CD4-positive, CD25-positive, alpha-beta regulatory T cell (primary cell): ENCODE measurements around the gene FOXD4L6. TPM values are rescaled to one million over a fixed set of nuclear protein-coding genes. Genes with fewer than 3 reads are reported as not detected.
"Not testable (repeated sequence)": the region's sequence is repeated elsewhere in the genome, so short reads cannot be mapped to it uniquely, and the experiment has no call there.

Experiments used
- ATAC-seq, 2 donors: fragments of 150-1000 bp; cut with Tn5 transposase; one replicate each; pipeline ENCODE4 v1.10.0; 2021; ENCODE audit warnings: low read depth in 2 of 2, moderate number of reproducible peaks in 2 of 2, moderate library complexity in 1 of 2
- DNase-seq, 3 donors: peaks; one replicate each; pipeline versions ENCODE4 v3.0.0 to v3.0.0-alpha.2; 2012 to 2022; ENCODE audit warnings: mixed read lengths in 1 of 3
- H3K27ac ChIP-seq: one replicate; pipeline ENCODE4 v1.7.0; 2013; ENCODE audit warnings: mild to moderate bottlenecking, low read length; ENCODE audit not compliant: insufficient read depth, poor library complexity, severe bottlenecking
- H3K27me3 ChIP-seq: one replicate; pipeline ENCODE4 v1.7.0; 2013; ENCODE audit warnings: low read length; ENCODE audit not compliant: control insufficient read depth, insufficient read depth
- H3K36me3 ChIP-seq: one replicate; pipeline ENCODE4 v1.7.0; 2013; ENCODE audit warnings: mild to moderate bottlenecking, low read length, moderate library complexity; ENCODE audit not compliant: control insufficient read depth, insufficient read depth
- H3K4me1 ChIP-seq: 2 replicates; pipeline ENCODE4 v1.7.0; 2013; ENCODE audit warnings: mild to moderate bottlenecking, low read length; ENCODE audit not compliant: insufficient read depth, control insufficient read depth, poor library complexity, severe bottlenecking
- H3K4me3 ChIP-seq: one replicate; pipeline ENCODE4 v1.7.0; 2013; ENCODE audit warnings: low read depth, mild to moderate bottlenecking, low read length, moderate library complexity
- H3K9me3 ChIP-seq, 2 experiments: 1 replicate in 1 of 2; 2 replicates in 1 of 2; pipeline ENCODE4 v1.7.0; 2013; ENCODE audit warnings: low read length in 2 of 2, mild to moderate bottlenecking in 1 of 2, moderate library complexity in 1 of 2; ENCODE audit not compliant: control insufficient read depth in 2 of 2
- H3K27ac Mint-ChIP-seq, 3 donors: one replicate each; pipeline ENCODE4 v1.8.0; 2020 to 2022; ENCODE audit warnings: mild to moderate bottlenecking in 3 of 3, mixed read lengths in 3 of 3, moderate library complexity in 2 of 3
- H3K27me3 Mint-ChIP-seq: one replicate; pipeline ENCODE4 v1.8.0; 2022; ENCODE audit warnings: mild to moderate bottlenecking, mixed read lengths
- H3K36me3 Mint-ChIP-seq: one replicate; pipeline ENCODE4 v1.8.0; 2020; ENCODE audit warnings: mixed read lengths
- H3K4me1 Mint-ChIP-seq, 4 donors: one replicate each; pipeline ENCODE4 v1.8.0; 2020 to 2022; ENCODE audit warnings: mixed read lengths in 4 of 4, mild to moderate bottlenecking in 1 of 4
- H3K4me3 Mint-ChIP-seq, 4 donors: one replicate each; pipeline ENCODE4 v1.8.0; 2020 to 2022; ENCODE audit warnings: mild to moderate bottlenecking in 4 of 4, mixed read lengths in 4 of 4, moderate library complexity in 3 of 4
- H3K9me3 Mint-ChIP-seq, 7 donors: one replicate each; pipeline ENCODE4 v1.8.0; 2020 to 2022; ENCODE audit warnings: mixed read lengths in 7 of 7, mild to moderate bottlenecking in 3 of 7, moderate library complexity in 2 of 7
- polyA plus RNA-seq, 4 donors: library from polyadenylated mRNA; unstranded; fragments of 300-500 nt; fragmentation: Illumina TruSeq; gene quantifications; one replicate each; pipeline ENCODE4 v1.2.3, GENCODE V29; 2021
- total RNA-seq: library from RNA; stranded (reverse); gene quantifications from one replicate; pipeline ENCODE4 v1.2.3, GENCODE V29; 2022

The FOXD4L6 gene
- total and polyA plus RNA-seq, 5 donors from 2014 or later, result not detected

- not testable (repeated sequence) for H3K9me3 Mint-ChIP-seq, H3K4me1 ChIP-seq, H3K27ac Mint-ChIP-seq, H3K27me3 Mint-ChIP-seq, H3K4me3 Mint-ChIP-seq, H3K4me3 ChIP-seq, H3K27me3 ChIP-seq, DNase-seq, H3K36me3 ChIP-seq, H3K36me3 Mint-ChIP-seq, ATAC-seq, H3K9me3 ChIP-seq, H3K4me1 Mint-ChIP-seq, H3K27ac ChIP-seq
Observed at GRCh38 chr9:41082358-41082757, 46.1 kb downstream of the FOXD4L6 start.

DNA sequence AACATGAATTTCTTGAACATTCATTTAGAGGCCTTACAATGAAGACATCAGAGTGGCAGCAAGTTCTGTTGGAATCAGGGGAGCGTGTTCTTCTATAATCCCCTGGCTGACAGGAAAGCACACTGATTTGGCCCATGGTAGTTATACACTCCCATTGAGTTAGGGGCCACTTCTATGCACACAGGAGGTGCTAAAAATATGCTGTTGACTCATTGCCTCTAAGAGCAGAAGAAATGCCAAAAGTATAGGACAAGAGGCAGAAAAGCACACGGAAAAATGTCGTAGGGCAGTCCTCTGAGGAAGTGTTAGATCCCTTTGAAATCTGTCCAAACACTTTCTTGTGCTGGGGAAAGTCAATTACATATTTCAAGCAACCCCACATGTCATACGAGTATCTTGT lies 49.0 kb downstream of the FOXD4L6 start:
- H3K9me3 ChIP-seq, H3K9me3 Mint-ChIP-seq, ATAC-seq, H3K36me3 Mint-ChIP-seq, H3K27me3 ChIP-seq, H3K27ac ChIP-seq, H3K36me3 ChIP-seq, H3K4me3 ChIP-seq, H3K4me1 ChIP-seq, DNase-seq, H3K4me3 Mint-ChIP-seq, H3K4me1 Mint-ChIP-seq, H3K27ac Mint-ChIP-seq: not testable (repeated sequence)
- peaks cover 11% of the 10 kb centered on the region for H3K27me3 Mint-ChIP-seq

DNA sequence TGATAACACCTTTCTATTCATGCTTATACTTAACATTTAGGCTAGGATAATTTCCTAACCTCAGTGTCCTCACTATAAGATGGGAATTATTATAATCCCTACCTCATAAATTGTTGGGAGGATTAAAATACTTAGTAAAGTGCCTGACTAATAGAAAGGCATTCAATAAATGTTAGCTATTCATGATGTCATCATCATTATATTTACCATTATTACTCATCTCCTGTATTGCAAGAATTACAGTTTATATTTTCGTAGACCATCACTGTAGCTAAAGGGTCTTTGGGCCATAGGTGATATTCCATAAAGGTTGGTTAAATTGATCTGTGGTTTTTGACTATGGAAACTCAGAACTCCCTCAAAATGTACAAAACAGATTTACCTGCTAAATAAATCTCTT lies 50.9 kb downstream of the FOXD4L6 start:
- DNase-seq, H3K9me3 ChIP-seq, H3K27ac Mint-ChIP-seq, H3K4me3 ChIP-seq, H3K9me3 Mint-ChIP-seq, ATAC-seq, H3K4me1 ChIP-seq, H3K4me3 Mint-ChIP-seq, H3K36me3 ChIP-seq, H3K27me3 ChIP-seq, H3K27ac ChIP-seq, H3K36me3 Mint-ChIP-seq: not testable (repeated sequence)
- H3K27me3 Mint-ChIP-seq, result peaks cover 25% of the 10 kb centered on the region
- peaks cover 0 to 11% (median 5%) of the 10 kb centered on the region in 4 donors for H3K4me1 Mint-ChIP-seq

Other genes starting within 250 kb of the FOXD4L6 start
- 4.4 TPM for gene ZNG1F, start 60.6 kb upstream of the FOXD4L6 start, total RNA-seq
- 1 to 10 TPM in 3 of 4 donors, under 1 TPM in 1; 0.85 to 4.5 (median 2.6) TPM for gene ZNG1F, start 60.6 kb upstream of the FOXD4L6 start, polyA plus RNA-seq